Stomach (tissue), 9 donors: ENCODE results near the gene ATG7. TPM values are rescaled to one million over a fixed set of nuclear protein-coding genes. Genes with fewer than 3 reads are reported as not detected.

Experiments used
- DNase-seq, 2 donors: peaks; one replicate each; pipeline versions ENCODE4 v3.0.0 to v3.0.0-alpha.2; 2013 to 2019
- H3K27ac ChIP-seq, 5 donors: fragments of 200-600 bp in 4 of 5; sonication (generic) in 4 of 5; one replicate each; pipeline ENCODE4 v1.5.1; 2013 to 2019; ENCODE audit warnings: mild to moderate bottlenecking in 1 of 5, moderate library complexity in 1 of 5
- H3K27me3 ChIP-seq, 3 donors: fragments of 200-600 bp; sonication (generic); one replicate each; pipeline ENCODE4 v1.5.1; 2017 to 2019; ENCODE audit warnings: mixed run types in 1 of 3
- H3K36me3 ChIP-seq, 4 donors: fragments of 200-600 bp; sonication (generic); 1 replicate in 3 of 4; 2 replicates in 1 of 4; pipeline ENCODE4 v1.5.1; 2016 to 2019
- H3K4me1 ChIP-seq, 4 donors: fragments of 200-600 bp; sonication (generic); one replicate each; pipeline ENCODE4 v1.5.1; 2016 to 2019
- H3K4me3 ChIP-seq, 4 donors: fragments of 200-600 bp; sonication (generic) in 3 of 4; one replicate each; pipeline ENCODE4 v1.5.1; 2016 to 2019; ENCODE audit warnings: mild to moderate bottlenecking in 1 of 4
- H3K9me3 ChIP-seq, 4 donors: fragments of 200-600 bp; sonication (generic); one replicate each; pipeline ENCODE4 v1.5.1; 2016 to 2019
- CTCF ChIP-seq, 7 experiments: fragments of 450-650 bp in 4 of 7; fragments of 200-600 bp in 3 of 7; sonication (generic) in 3 of 7; IDR thresholded peaks; one replicate each; pipeline ENCODE4 v1.5.1; 2016 to 2019; ENCODE audit warnings: antibody characterized with exemption in 7 of 7, control low read depth in 2 of 7, mild to moderate bottlenecking in 1 of 7
- EP300 ChIP-seq: sonication (generic); formaldehyde crosslinking; IDR thresholded peaks from one replicate; pipeline ENCODE4 v1.6.1; 2017; ENCODE audit warnings: antibody characterized with exemption
- POLR2A ChIP-seq, 4 donors: fragments of 450-650 bp; IDR thresholded peaks; one replicate each; pipeline ENCODE4 v1.6.1; 2016; ENCODE audit warnings: antibody characterized with exemption in 4 of 4, control low read depth in 2 of 4, mild to moderate bottlenecking in 1 of 4, moderate library complexity in 1 of 4
- POLR2AphosphoS5 ChIP-seq, 3 donors: sonication (generic); formaldehyde crosslinking; IDR thresholded peaks; one replicate each; pipeline ENCODE4 v1.6.1; 2016; ENCODE audit warnings: antibody characterized with exemption in 3 of 3
- WGBS, 5 donors: extraction: QIAGEN DNeasy Blood & Tissue Kit in 3 of 5; methylation state at CpG; one replicate each; pipeline versions ENCODE4 v1.1.5 to v1.1.7; 2013 to 2018; 5-methylcytosine and 5-hydroxymethylcytosine counted together
- intact Hi-C: fragments of 100-400 bp; cut with DNase I; formaldehyde crosslinking; loops from one replicate; pipeline ENCODE4 v1.15.1; 2023; ENCODE audit warnings: low total_unique reads
- polyA plus RNA-seq, 3 donors: library from polyadenylated mRNA; stranded (reverse); fragments of 200-250 nt; gene quantifications; one replicate each; pipeline ENCODE4 v1.2.3, GENCODE V29; 2013
- total RNA-seq, 5 donors: library from RNA; depleted of rRNA; stranded (reverse); fragments of >200 nt; gene quantifications; one replicate each; pipeline versions ENCODE4 v1.1.0 to v1.2.3, GENCODE V29; 2014 to 2016
- donor health status: healthy with polysubstance abuse.
- donor health status: Bipolar disorder and iron deficiency.
- donor health status: healthy.

Gene ATG7
- total and polyA plus RNA-seq, 8 donors = 6.8 to 167 (median 15.1) TPM

- WGBS, 5 donors = 20 to 62% (median 34%) methylated on average over 6 of the region's 6 CpGs
- intact Hi-C loops = no loop called here
- TF ChIP-seq POLR2A (IDR thresholded peaks at IDR 0.05) (no peak), CTCF (IDR thresholded peaks at IDR 0.05) (no peak), EP300 (no peak), POLR2AphosphoS5 (IDR thresholded peaks at IDR 0.05) (no peak)
- H3K4me3 ChIP-seq = peak overlapping the region in 2 of 4 donors; percentile 1 to 32
- H3K36me3 ChIP-seq = no peaks in the 10 kb centered on the region
- no peaks in the 10 kb centered on the region for H3K9me3 ChIP-seq
- peaks cover 0 to 39% (median 4%) of the 10 kb centered on the region in 4 donors for H3K4me1 ChIP-seq
- peak; percentile 35 to 70 for DNase-seq
- H3K27me3 ChIP-seq = no peaks in the 10 kb centered on the region
- peak overlapping the region; percentile 65 to 85 (median 72) for H3K27ac ChIP-seq
Measured at GRCh38 chr3:11226042-11226370, 46.2 kb upstream of the ATG7 start.

GRCh38 chr3:11228041-11228440, 44.2 kb upstream of the ATG7 start:
- 66 to 87% (median 73%) methylated on average over 4 of the region's 4 CpGs for WGBS, 5 donors
- TF ChIP-seq CTCF (IDR thresholded peaks at IDR 0.05) = no peak
- no peak for TF ChIP-seq EP300
- TF ChIP-seq POLR2AphosphoS5 (IDR thresholded peaks at IDR 0.05) = no peak
- TF ChIP-seq POLR2A (IDR thresholded peaks at IDR 0.05) = no peak
- Histone ChIP-seq H3K27ac (no peak overlapping the region), H3K4me3 (no peak overlapping the region), H3K4me1 (peaks cover 0 to 39% (median 4%) of the 10 kb centered on the region in 4 donors), H3K36me3 (no peaks in the 10 kb centered on the region), H3K9me3 (no peaks in the 10 kb centered on the region), H3K27me3 (no peaks in the 10 kb centered on the region)
- no peak for DNase-seq
- intact Hi-C loops = no loop called here

GRCh38 chr3:11230125-11230524, 42.1 kb upstream of the ATG7 start:
- H3K27ac ChIP-seq = no peak overlapping the region
- intact Hi-C loops = no loop called here
- TF ChIP-seq POLR2AphosphoS5 (IDR thresholded peaks at IDR 0.05) (no peak), CTCF (IDR thresholded peaks at IDR 0.05) (no peak), POLR2A (IDR thresholded peaks at IDR 0.05) (no peak), EP300 (no peak)
- H3K27me3 ChIP-seq = no peaks in the 10 kb centered on the region
- no peaks in the 10 kb centered on the region for H3K9me3 ChIP-seq
- H3K36me3 ChIP-seq = no peaks in the 10 kb centered on the region
- DNase-seq = no peak
- peaks cover 0 to 24% (median 4%) of the 10 kb centered on the region in 4 donors for H3K4me1 ChIP-seq
- 80 to 91% (median 88%) methylated on average over 4 of the region's 4 CpGs for WGBS, 5 donors
- H3K4me3 ChIP-seq = no peak overlapping the region

GRCh38 chr3:11230832-11231231, 41.4 kb upstream of the ATG7 start:
- Histone ChIP-seq H3K36me3 (no peaks in the 10 kb centered on the region), H3K27ac (no peak overlapping the region)
- intact Hi-C loops = no loop called here

More at GRCh38 chr3:11230832-11231231, 41.4 kb upstream of the ATG7 start:
- Histone ChIP-seq H3K4me1 (peaks cover 0 to 17% (median 3%) of the 10 kb centered on the region in 4 donors), H3K9me3 (no peaks in the 10 kb centered on the region), H3K27me3 (peaks cover 0 to 7% (median 3%) of the 10 kb centered on the region in 3 donors), H3K4me3 (no peak overlapping the region)
- WGBS, 5 donors = 53 to 81% (median 60%) methylated on average over 3 of the region's 3 CpGs
- no peak for DNase-seq
- TF ChIP-seq CTCF (IDR thresholded peaks at IDR 0.05) (no peak), POLR2A (IDR thresholded peaks at IDR 0.05) (no peak), POLR2AphosphoS5 (IDR thresholded peaks at IDR 0.05) (no peak), EP300 (no peak)
